PFSK-1 (cell line): Measurements from ENCODE around the gene MITD1.

Experiments used
- FOXP2 ChIP-seq: optimal IDR thresholded peaks from 2 replicates; pipeline ENCODE3; 2011; ENCODE audit warnings: borderline replicate concordance, control low read depth, inconsistent platforms; ENCODE audit not compliant: insufficient read depth; ENCODE audit errors: extremely low read length, extremely low read depth
- POLR2AphosphoS5 ChIP-seq: IDR thresholded peaks from 2 replicates; pipeline ENCODE4 v1.6.1; 2012; ENCODE audit warnings: low read depth, mild to moderate bottlenecking, control low read depth, low read length, moderate library complexity
- TAF1 ChIP-seq: IDR thresholded peaks from 2 replicates; pipeline ENCODE4 v1.6.1; 2012; ENCODE audit warnings: low read length, control low read depth, borderline replicate concordance; ENCODE audit not compliant: insufficient read depth

GRCh38 chr2:99139003-99139402 lies 41.9 kb downstream of the MITD1 start:
- no peak for TF ChIP-seq FOXP2
- TF ChIP-seq POLR2AphosphoS5, result no peak
- no peak for TF ChIP-seq TAF1
